PFSK-1 (cell line): Measurements from ENCODE around the gene ZSWIM3.

Experiments used
- FOXP2 ChIP-seq: optimal IDR thresholded peaks from 2 replicates; pipeline ENCODE3; 2011; ENCODE audit warnings: borderline replicate concordance, control low read depth, inconsistent platforms; ENCODE audit not compliant: insufficient read depth; ENCODE audit errors: extremely low read length, extremely low read depth
- POLR2AphosphoS5 ChIP-seq: IDR thresholded peaks from 2 replicates; pipeline ENCODE4 v1.6.1; 2012; ENCODE audit warnings: low read depth, mild to moderate bottlenecking, control low read depth, low read length, moderate library complexity
- TAF1 ChIP-seq: IDR thresholded peaks from 2 replicates; pipeline ENCODE4 v1.6.1; 2012; ENCODE audit warnings: low read length, control low read depth, borderline replicate concordance; ENCODE audit not compliant: insufficient read depth

DNA sequence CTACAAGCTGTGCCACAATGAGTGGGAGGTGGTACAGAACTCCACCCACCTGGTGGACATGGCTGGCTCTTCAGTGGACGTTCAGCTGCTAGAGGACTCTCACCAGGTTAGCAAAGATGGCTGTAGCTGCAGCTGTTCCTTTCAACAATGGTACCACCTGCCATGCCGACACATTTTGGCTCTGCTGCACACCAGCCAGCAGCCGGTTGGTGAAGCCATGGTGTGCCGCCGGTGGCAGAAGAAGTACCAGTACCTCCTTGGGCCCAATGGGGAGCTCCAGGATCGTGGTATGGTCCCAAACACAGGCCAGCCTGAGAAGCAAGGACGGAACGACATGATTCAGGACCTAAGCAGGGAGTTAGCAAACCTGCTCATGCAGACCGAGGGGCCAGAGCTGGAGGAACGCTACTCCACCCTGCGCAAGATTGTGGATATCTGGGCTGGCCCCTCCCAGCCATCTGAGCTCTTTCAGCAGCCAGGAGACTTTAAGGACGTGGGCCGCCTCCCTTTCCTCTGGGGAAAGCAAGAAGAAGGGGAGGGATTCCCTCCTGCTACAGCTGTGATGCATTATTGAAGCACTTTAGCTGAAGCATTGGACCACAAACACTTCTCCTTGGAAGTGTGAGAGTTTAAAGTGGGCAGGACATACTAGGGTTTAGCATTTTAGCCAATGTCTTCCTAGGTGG is 20.8 kb downstream of the ZSWIM3 start:
- TF ChIP-seq TAF1 = no peak
- no peak for TF ChIP-seq POLR2AphosphoS5
- no peak for TF ChIP-seq FOXP2
